Ishikawa (cell line): ENCODE data around the gene SPOCK1.

Experiments used
- CEBPB ChIP-seq: IDR thresholded peaks from 2 replicates; pipeline ENCODE4 v1.6.1; 2012
- CREB1 ChIP-seq: IDR thresholded peaks from 2 replicates; pipeline ENCODE4 v1.6.1; 2012; ENCODE audit warnings: low read depth
- EGR1 ChIP-seq: IDR thresholded peaks from 2 replicates; pipeline ENCODE4 v1.6.1; 2012
- EP300 ChIP-seq: IDR thresholded peaks from 2 replicates; pipeline ENCODE4 v1.6.1; 2012; ENCODE audit warnings: borderline replicate concordance
- FOXM1 ChIP-seq: IDR thresholded peaks from 2 replicates; pipeline ENCODE4 v1.6.1; 2012; ENCODE audit warnings: low read depth, borderline replicate concordance
- MAX ChIP-seq: IDR thresholded peaks from 2 replicates; pipeline ENCODE4 v1.6.1; 2012
- NFIC ChIP-seq: IDR thresholded peaks from 2 replicates; pipeline ENCODE4 v1.6.1; 2012
- RAD21 ChIP-seq: IDR thresholded peaks from 2 replicates; pipeline ENCODE4 v1.6.1; 2012; ENCODE audit warnings: low read depth
- REST ChIP-seq: IDR thresholded peaks from 2 replicates; pipeline ENCODE4 v1.6.1; 2012; ENCODE audit warnings: low read depth, mild to moderate bottlenecking
- TAF1 ChIP-seq: IDR thresholded peaks from 2 replicates; pipeline ENCODE4 v1.6.1; 2012; ENCODE audit warnings: low read depth, mild to moderate bottlenecking
- TCF12 ChIP-seq: IDR thresholded peaks from 2 replicates; pipeline ENCODE4 v1.6.1; 2012; ENCODE audit warnings: low read depth
- TEAD4 ChIP-seq: IDR thresholded peaks from 2 replicates; pipeline ENCODE4 v1.6.1; 2012
- YY1 ChIP-seq: IDR thresholded peaks from 2 replicates; pipeline ENCODE4 v1.6.1; 2012; ENCODE audit warnings: low read depth
- ZBTB7A ChIP-seq: IDR thresholded peaks from 2 replicates; pipeline ENCODE4 v1.6.1; 2012; ENCODE audit warnings: low read depth

- TF ChIP-seq EP300 (no peak), TCF12 (no peak), MAX (no peak), REST (no peak), FOXM1 (no peak), CEBPB (no peak), YY1 (no peak), TAF1 (no peak), CREB1 (no peak), EGR1 (no peak), ZBTB7A (no peak), RAD21 (no peak), NFIC (no peak), TEAD4 (no peak)
Observed at GRCh38 chr5:136981936-136982335, 517.2 kb downstream of the SPOCK1 start.
